ENCODE measurements around the gene RNF224. TPM values are rescaled to one million over a fixed set of nuclear protein-coding genes. Genes with fewer than 3 reads are reported as not detected.
"Not testable (repeated sequence)": the region's sequence is repeated elsewhere in the genome, so short reads cannot be mapped to it uniquely, and the experiment has no call there.

RNF224 gene
- total RNA-seq, 4 donors from 2014 or later = 0.21 TPM; not detected in 3

DNA sequence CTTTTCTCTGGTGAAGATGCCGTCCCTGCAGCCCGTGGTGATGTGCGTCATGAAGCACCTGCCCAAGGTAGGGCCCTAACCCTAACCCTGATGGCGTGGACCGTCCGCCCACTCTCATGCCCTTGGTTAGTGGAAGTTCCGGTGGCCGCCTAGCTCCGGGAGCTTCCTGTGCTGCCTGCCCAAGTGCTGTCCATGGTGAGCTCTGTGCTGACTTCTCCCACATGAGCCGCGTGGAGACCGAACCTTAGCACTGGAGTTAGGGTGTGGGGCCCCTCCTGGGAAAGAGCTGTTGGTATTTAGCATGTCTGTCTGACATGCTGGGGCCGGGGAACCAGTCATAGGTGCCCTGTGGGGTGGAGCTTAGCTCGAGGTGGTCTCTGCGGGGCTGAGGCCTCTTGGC is 29.1 kb downstream of the RNF224 start:
- Histone ChIP-seq H3K4me3 (peak overlapping the region in 1 of 2 donors; percentile 97), H3K9me3 (no peaks in the 10 kb centered on the region), H3K27ac (no peak overlapping the region), H3K4me1 (peaks cover 0 to 17% of the 10 kb centered on the region in 2 donors), H3K36me3 (no peaks in the 10 kb centered on the region), H3K27me3 (no peaks in the 10 kb centered on the region)
- DNase-seq = no peak
- intact Hi-C loops (cut with DNase I; ENCODE audit: low total_unique reads) = no loop called here
- TF ChIP-seq, protein P1, sequence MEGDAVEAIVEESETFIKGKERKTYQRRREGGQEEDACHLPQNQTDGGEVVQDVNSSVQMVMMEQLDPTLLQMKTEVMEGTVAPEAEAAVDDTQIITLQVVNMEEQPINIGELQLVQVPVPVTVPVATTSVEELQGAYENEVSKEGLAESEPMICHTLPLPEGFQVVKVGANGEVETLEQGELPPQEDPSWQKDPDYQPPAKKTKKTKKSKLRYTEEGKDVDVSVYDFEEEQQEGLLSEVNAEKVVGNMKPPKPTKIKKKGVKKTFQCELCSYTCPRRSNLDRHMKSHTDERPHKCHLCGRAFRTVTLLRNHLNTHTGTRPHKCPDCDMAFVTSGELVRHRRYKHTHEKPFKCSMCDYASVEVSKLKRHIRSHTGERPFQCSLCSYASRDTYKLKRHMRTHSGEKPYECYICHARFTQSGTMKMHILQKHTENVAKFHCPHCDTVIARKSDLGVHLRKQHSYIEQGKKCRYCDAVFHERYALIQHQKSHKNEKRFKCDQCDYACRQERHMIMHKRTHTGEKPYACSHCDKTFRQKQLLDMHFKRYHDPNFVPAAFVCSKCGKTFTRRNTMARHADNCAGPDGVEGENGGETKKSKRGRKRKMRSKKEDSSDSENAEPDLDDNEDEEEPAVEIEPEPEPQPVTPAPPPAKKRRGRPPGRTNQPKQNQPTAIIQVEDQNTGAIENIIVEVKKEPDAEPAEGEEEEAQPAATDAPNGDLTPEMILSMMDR (IDR thresholded peaks at IDR 0.05) = no peak
- TF ChIP-seq POLR2A (IDR thresholded peaks at IDR 0.05) = no peak

DNA sequence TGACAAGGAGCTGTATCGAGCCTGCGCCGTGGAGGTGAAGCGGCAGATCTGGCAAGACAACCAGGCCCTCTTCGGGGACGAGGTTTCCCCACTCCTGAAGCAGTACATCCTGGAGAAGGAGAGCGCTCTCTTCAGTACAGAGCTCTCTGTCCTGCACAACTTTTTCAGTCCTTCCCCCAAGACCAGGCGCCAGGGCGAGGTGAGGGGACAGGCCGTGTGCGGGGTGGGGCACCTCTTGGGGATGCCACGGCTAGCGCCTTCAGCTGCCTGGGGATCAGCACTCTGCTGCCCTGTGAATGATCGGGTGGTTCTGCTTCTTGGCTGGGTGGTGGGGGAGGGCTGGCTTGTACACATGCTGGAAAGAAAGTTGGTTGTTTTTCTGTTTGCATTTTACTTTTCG is 29.6 kb downstream of the RNF224 start:
- Histone ChIP-seq H3K9me3 (no peaks in the 10 kb centered on the region), H3K4me1 (peaks cover 0 to 17% of the 10 kb centered on the region in 2 donors), H3K27me3 (no peaks in the 10 kb centered on the region), H3K4me3 (no peak overlapping the region), H3K27ac (no peak overlapping the region), H3K36me3 (no peaks in the 10 kb centered on the region)
- TF ChIP-seq, protein P1 (IDR thresholded peaks at IDR 0.05) = no peak
- TF ChIP-seq POLR2A (IDR thresholded peaks at IDR 0.05) = no peak
- no peak for DNase-seq
- intact Hi-C loops (cut with DNase I; ENCODE audit: low total_unique reads) = no loop called here

DNA sequence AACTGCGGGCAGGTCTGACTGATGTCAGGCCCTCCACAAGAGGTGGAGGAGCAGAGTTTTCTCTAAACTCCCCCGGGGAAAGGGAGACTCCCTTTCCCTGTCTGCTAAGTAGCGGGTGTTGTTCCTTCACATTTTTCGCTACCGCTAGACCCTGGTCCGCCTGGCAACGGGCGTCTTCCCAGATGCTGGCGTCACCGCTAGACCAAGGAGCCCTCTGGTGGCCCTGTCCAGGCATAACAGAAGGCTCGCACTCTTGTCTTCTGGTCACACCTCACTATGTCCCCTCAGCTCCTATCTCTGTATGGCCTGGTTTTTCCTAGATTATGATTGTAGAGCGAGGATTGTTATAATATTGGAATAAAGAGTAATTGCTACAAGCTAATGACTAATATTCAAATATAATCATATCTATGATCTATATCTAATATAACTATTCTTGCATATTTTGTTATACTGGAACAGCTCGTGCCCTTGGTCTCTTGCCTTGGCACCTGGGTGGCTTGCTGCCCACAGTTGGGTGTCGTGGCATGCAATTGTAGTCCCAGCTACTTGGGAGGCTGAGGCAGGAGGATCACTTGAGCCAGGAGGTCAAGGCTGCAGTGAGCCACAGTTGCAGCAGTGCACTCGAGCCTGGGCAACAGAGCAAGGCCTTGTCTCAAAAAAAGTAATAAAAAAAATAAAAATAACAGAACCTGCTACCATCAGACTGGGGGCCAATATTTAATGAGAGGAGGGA is 35.0 kb downstream of the RNF224 start:
- H3K27me3 ChIP-seq; DNase-seq; H3K27ac ChIP-seq; intact Hi-C loops (cut with DNase I; ENCODE audit: low total_unique reads); H3K4me3 ChIP-seq; H3K36me3 ChIP-seq; H3K4me1 ChIP-seq; H3K9me3 ChIP-seq: not testable (repeated sequence)
- TF ChIP-seq, protein P1 (IDR thresholded peaks at IDR 0.05) = peak in 2 of 4 experiments; percentile 36 to 47

DNA sequence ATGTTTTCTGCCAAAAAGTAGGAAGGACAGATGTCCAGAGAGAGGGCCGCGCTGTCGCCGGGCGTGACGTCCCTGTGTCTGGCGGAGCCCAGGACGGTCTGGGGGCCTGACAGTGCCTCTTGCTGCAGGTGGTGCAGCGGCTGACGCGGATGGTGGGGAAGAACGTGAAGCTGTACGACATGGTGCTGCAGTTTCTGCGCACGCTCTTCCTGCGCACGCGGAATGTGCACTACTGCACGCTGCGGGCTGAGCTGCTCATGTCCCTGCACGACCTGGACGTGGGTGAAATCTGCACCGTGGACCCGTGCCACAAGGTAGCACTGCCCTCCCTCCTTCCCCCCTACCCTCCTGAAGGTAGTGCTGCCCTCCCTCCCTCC is 35.6 kb downstream of the RNF224 start:
- intact Hi-C loops (cut with DNase I; ENCODE audit: low total_unique reads) = no loop called here
- Histone ChIP-seq H3K27ac (no peak overlapping the region), H3K9me3 (no peaks in the 10 kb centered on the region), H3K27me3 (no peaks in the 10 kb centered on the region), H3K4me1 (no peaks in the 10 kb centered on the region), H3K36me3 (no peaks in the 10 kb centered on the region), H3K4me3 (no peak overlapping the region)
- TF ChIP-seq, protein P1 (IDR thresholded peaks at IDR 0.05) = no peak
- no peak for TF ChIP-seq POLR2A (IDR thresholded peaks at IDR 0.05)
- no peak for DNase-seq

DNA sequence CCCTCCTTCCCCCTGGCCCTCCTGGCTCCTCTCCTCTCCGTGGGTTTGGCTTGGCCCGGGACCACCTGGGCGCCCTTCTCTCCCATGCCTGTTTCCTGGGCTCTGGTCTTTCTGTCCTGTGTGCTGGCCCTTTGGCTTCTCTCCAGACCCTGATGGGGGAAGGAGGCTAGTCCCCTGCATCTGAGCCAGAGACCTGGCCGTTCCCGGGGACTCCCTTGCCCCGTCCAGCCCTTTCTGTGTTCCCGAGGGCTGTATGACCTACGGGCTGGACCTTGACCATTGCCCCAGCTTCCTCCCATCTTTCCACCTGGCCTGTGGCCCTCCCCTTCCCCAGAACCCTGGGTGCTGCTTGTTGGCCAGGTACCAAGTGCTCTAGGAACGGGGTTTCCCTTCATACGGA is 36.2 kb downstream of the RNF224 start:
- TF ChIP-seq, protein P1 (IDR thresholded peaks at IDR 0.05) = no peak
- no peak for TF ChIP-seq POLR2A (IDR thresholded peaks at IDR 0.05)
- H3K27ac ChIP-seq = no peak overlapping the region
- H3K27me3 ChIP-seq = no peaks in the 10 kb centered on the region
- H3K4me3 ChIP-seq = no peak overlapping the region
- H3K9me3 ChIP-seq = no peaks in the 10 kb centered on the region
- intact Hi-C loops (cut with DNase I; ENCODE audit: low total_unique reads) = no loop called here
- no peaks in the 10 kb centered on the region for H3K4me1 ChIP-seq
- DNase-seq = no peak
- no peaks in the 10 kb centered on the region for H3K36me3 ChIP-seq
